Esophagus muscularis mucosa (tissue), 4 donors: ENCODE results near the gene ZC3H18.

Experiments
- CTCF ChIP-seq, 3 experiments: fragments of 200-600 bp in 2 of 3; fragments of 450-650 bp in 1 of 3; sonication (generic) in 2 of 3; IDR thresholded peaks; one replicate each; pipeline ENCODE4 v1.5.1; 2017 to 2019; ENCODE audit warnings: antibody characterized with exemption in 3 of 3, mild to moderate bottlenecking in 2 of 3, moderate library complexity in 1 of 3
- EP300 ChIP-seq: sonication (generic); formaldehyde crosslinking; IDR thresholded peaks from one replicate; pipeline ENCODE4 v1.6.1; 2017; ENCODE audit warnings: antibody characterized with exemption
- POLR2A ChIP-seq: fragments of 450-650 bp; IDR thresholded peaks from one replicate; pipeline ENCODE4 v1.6.1; 2017; ENCODE audit warnings: antibody characterized with exemption, moderate library complexity, mild to moderate bottlenecking, low read depth
- POLR2AphosphoS5 ChIP-seq, 2 donors: sonication (generic); formaldehyde crosslinking; IDR thresholded peaks; one replicate each; pipeline ENCODE4 v1.6.1; 2017; ENCODE audit warnings: antibody characterized with exemption in 2 of 2

- TF ChIP-seq CTCF (IDR thresholded peaks at IDR 0.05) (no peak), EP300 (no peak), POLR2A (no peak), POLR2AphosphoS5 (IDR thresholded peaks at IDR 0.05) (no peak)
Observed at GRCh38 chr16:88624977-88625576, 54.9 kb downstream of the ZC3H18 start.
